HCT116 (cell line): ENCODE results near the gene LMO2.

Source experiments
- ATF3 ChIP-seq: IDR thresholded peaks from 2 replicates; pipeline ENCODE4 v1.6.1; 2012
- CEBPB ChIP-seq: IDR thresholded peaks from 2 replicates; pipeline ENCODE4 v1.6.1; 2012; ENCODE audit warnings: low read depth
- EGR1 ChIP-seq: IDR thresholded peaks from 2 replicates; pipeline ENCODE4 v1.6.1; 2012; ENCODE audit warnings: low read depth
- ELF1 ChIP-seq: IDR thresholded peaks from 2 replicates; pipeline ENCODE4 v1.6.1; 2012; ENCODE audit warnings: low read depth, borderline replicate concordance
- MAX ChIP-seq: IDR thresholded peaks from 2 replicates; pipeline ENCODE4 v1.6.1; 2012
- POLR2A ChIP-seq: IDR thresholded peaks from 2 replicates; pipeline ENCODE4 v1.7.0; 2011; ENCODE audit warnings: borderline replicate concordance; ENCODE audit not compliant: insufficient read depth, insufficient read length; ENCODE audit errors: extremely low read depth
- POLR2AphosphoS5 ChIP-seq: IDR thresholded peaks from 2 replicates; pipeline ENCODE4 v1.6.1; 2011; ENCODE audit warnings: mild to moderate bottlenecking, low read depth, low read length, moderate library complexity
- RAD21 ChIP-seq: IDR thresholded peaks from 2 replicates; pipeline ENCODE4 v1.6.1; 2012; ENCODE audit warnings: low read depth, mild to moderate bottlenecking
- REST ChIP-seq: IDR thresholded peaks from 2 replicates; pipeline ENCODE4 v1.6.1; 2012; ENCODE audit warnings: low read depth
- SP1 ChIP-seq: IDR thresholded peaks from 2 replicates; pipeline ENCODE4 v1.6.1; 2012; ENCODE audit warnings: low read depth
- YY1 ChIP-seq: IDR thresholded peaks from 2 replicates; pipeline ENCODE4 v1.6.1; 2011; ENCODE audit warnings: low read length, low read depth, moderate library complexity, mild to moderate bottlenecking; ENCODE audit not compliant: insufficient replicate concordance; ENCODE audit errors: extremely low read depth
- ZFX ChIP-seq: fragments of 450-650 bp; IDR thresholded peaks from 2 replicates; pipeline ENCODE4 v1.6.1; 2017
- ZNF274 ChIP-seq: fragments of 200-500 bp; sonication (Bioruptor generic); IDR thresholded peaks from 2 replicates; pipeline ENCODE4 v1.6.1; 2014; ENCODE audit warnings: mild to moderate bottlenecking, low read depth, low read length, inconsistent platforms
- TF ChIP-seq, protein P1 (sequence below), 3 experiments: fragments of 200-600 bp in 1 of 3; sonication (generic) in 1 of 3; IDR thresholded peaks in 2 of 3; conservative IDR thresholded peaks in 1 of 3; 2 replicates each; pipeline ENCODE4 v1.5.1; 2012 to 2017; ENCODE audit warnings: low read depth in 2 of 3, low read length in 2 of 3, antibody characterized with exemption in 1 of 3, borderline replicate concordance in 1 of 3, control low read depth in 1 of 3, mild to moderate bottlenecking in 1 of 3, mixed read lengths in 1 of 3, mixed run types in 1 of 3, moderate library complexity in 1 of 3; ENCODE audit not compliant: insufficient read depth in 1 of 3

- TF ChIP-seq RAD21, result no peak
- TF ChIP-seq, protein P1, sequence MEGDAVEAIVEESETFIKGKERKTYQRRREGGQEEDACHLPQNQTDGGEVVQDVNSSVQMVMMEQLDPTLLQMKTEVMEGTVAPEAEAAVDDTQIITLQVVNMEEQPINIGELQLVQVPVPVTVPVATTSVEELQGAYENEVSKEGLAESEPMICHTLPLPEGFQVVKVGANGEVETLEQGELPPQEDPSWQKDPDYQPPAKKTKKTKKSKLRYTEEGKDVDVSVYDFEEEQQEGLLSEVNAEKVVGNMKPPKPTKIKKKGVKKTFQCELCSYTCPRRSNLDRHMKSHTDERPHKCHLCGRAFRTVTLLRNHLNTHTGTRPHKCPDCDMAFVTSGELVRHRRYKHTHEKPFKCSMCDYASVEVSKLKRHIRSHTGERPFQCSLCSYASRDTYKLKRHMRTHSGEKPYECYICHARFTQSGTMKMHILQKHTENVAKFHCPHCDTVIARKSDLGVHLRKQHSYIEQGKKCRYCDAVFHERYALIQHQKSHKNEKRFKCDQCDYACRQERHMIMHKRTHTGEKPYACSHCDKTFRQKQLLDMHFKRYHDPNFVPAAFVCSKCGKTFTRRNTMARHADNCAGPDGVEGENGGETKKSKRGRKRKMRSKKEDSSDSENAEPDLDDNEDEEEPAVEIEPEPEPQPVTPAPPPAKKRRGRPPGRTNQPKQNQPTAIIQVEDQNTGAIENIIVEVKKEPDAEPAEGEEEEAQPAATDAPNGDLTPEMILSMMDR (IDR thresholded peaks at IDR 0.05 in 2 of 3, conservative IDR thresholded peaks at IDR 0.05 in 1 of 3; ENCODE audit: borderline replicate concordance in 1 of 3, insufficient read depth in 1 of 3, low read depth in 2 of 3, low read length in 2 of 3), result no peak
- TF ChIP-seq YY1, result no peak
- TF ChIP-seq POLR2A, result no peak
- TF ChIP-seq EGR1, result no peak
- no peak for TF ChIP-seq REST
- TF ChIP-seq MAX, result no peak
- TF ChIP-seq ATF3, result no peak
- TF ChIP-seq SP1, result no peak
- TF ChIP-seq ZNF274, result no peak
- no peak for TF ChIP-seq ZFX
- TF ChIP-seq POLR2AphosphoS5, result no peak
- TF ChIP-seq CEBPB, result no peak
- no peak for TF ChIP-seq ELF1
Measured at GRCh38 chr11:33940538-33940815, 48.6 kb upstream of the LMO2 start.
